ENCODE measurements around the gene PON3. TPM values are rescaled to one million over a fixed set of nuclear protein-coding genes. Genes with fewer than 3 reads are reported as not detected.

The PON3 gene
- total RNA-seq, 2 experiments from 2014 or later = not detected

DNA sequence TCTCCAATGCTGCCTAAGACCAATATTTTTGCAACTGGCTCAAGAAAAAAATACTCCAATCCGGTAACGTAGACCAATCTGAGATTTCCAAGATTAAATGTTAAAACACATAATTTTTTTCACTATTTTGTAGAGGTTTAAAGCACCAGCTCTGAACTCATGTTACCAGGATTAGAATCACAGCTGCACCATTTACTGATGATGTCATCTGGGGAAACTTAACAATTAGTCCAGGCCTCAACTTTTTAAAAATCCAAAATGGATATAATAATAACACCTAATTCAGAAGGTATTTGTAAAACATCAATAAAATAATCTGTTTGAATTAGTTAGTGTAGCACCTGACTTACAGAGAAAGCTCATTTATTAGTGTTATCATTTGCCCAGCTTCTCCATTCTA, 86.2 kb downstream of the PON3 start:
- Mint-ChIP-seq H3K27me3 (peaks cover 12% of the 10 kb centered on the region), H3K4me1 (ENCODE audit: low read depth) (no peaks in the 10 kb centered on the region), H3K9me3 (no peaks in the 10 kb centered on the region), H3K27ac (no peak overlapping the region), H3K36me3 (no peaks in the 10 kb centered on the region), H3K4me3 (no peak overlapping the region)
- no peak for DNase-seq
- ChIA-PET CTCF (interaction anchor here (0.6 kb wide), 1 partner anchor 33 kb away, joined by 3 read pairs; no protein-coding TSS in a partner anchor), POLR2A (no interaction called here)
- intact Hi-C loops (cut with micrococcal nuclease) = no loop called here

Other genes starting within 250 kb of the PON3 start
- gene PON1, start 71.8 kb downstream of the PON3 start, total RNA-seq = not detected
- 1 to 10 TPM; 3.6 to 5.0 TPM for gene PON2, start 38.7 kb upstream of the PON3 start, total RNA-seq
- not detected for gene ASB4, start 89.6 kb upstream of the PON3 start, total RNA-seq
- gene PDK4, start 200.1 kb upstream of the PON3 start, total RNA-seq = not detected

Measured in activated CD4-positive, alpha-beta memory T cell treated with anti-CD3 and anti-CD28 coated beads for 36 hours (primary cell).